Adrenal gland (tissue), 12 donors: ENCODE results near the gene PDE2A. TPM values are rescaled to one million over a fixed set of nuclear protein-coding genes. Genes with fewer than 3 reads are reported as not detected.

Source experiments
- DNase-seq, 7 donors: peaks; one replicate each; pipeline ENCODE4 v3.0.0-alpha.2; 2019 to 2020
- H3K27ac ChIP-seq, 5 donors: fragments of 200-600 bp; sonication (generic) in 4 of 5; 1 replicate in 3 of 5; 2 replicates in 2 of 5; pipeline versions ENCODE4 v1.5.1 to v1.8.0; 2016 to 2020; ENCODE audit warnings: mild to moderate bottlenecking in 1 of 5
- H3K27me3 ChIP-seq: fragments of 200-600 bp; 2 replicates; pipeline ENCODE4 v1.8.0; 2021
- H3K36me3 ChIP-seq, 2 donors: fragments of 200-600 bp; replicated peaks in 1 of 2; 1 replicate in 1 of 2; 2 replicates in 1 of 2; pipeline versions ENCODE4 v1.5.1 to v1.8.0; 2018 to 2022
- H3K4me1 ChIP-seq, 2 donors: fragments of 200-600 bp; replicated peaks in 1 of 2; 1 replicate in 1 of 2; 2 replicates in 1 of 2; pipeline versions ENCODE4 v1.5.1 to v1.8.0; 2018 to 2021
- H3K4me3 ChIP-seq, 4 donors: fragments of 200-600 bp; sonication (generic) in 3 of 4; one replicate each; pipeline ENCODE4 v1.5.1; 2016 to 2018
- H3K9me3 ChIP-seq, 3 donors: fragments of 200-600 bp; sonication (generic) in 1 of 3; replicated peaks in 1 of 3; 1 replicate in 2 of 3; 2 replicates in 1 of 3; pipeline versions ENCODE4 v1.5.1 to v1.8.0; 2016 to 2021
- POLR2A ChIP-seq, 2 donors: fragments of 450-650 bp; IDR thresholded peaks; one replicate each; pipeline ENCODE4 v1.6.1; 2017; ENCODE audit warnings: antibody characterized with exemption in 2 of 2, mild to moderate bottlenecking in 2 of 2, moderate library complexity in 1 of 2
- WGBS, 4 donors: extraction: QIAGEN DNeasy Blood & Tissue Kit in 2 of 4; methylation state at CpG; one replicate each; pipeline versions ENCODE4 v1.1.5 to v1.1.7; 2013 to 2017; 5-methylcytosine and 5-hydroxymethylcytosine counted together
- intact Hi-C, 2 donors: fragments of 100-400 bp; cut with DNase I; formaldehyde crosslinking; loops; one replicate each; pipeline versions ENCODE4 v1.14.1 to v1.15.0; 2022 to 2023
- polyA plus RNA-seq, 3 donors: library from polyadenylated mRNA; stranded (reverse); fragments of 200-250 nt in 2 of 3; fragments of 350-450 nt in 1 of 3; fragmentation: Illumina TruSeq in 1 of 3; extraction: RNeasy Lipid Tissue Mini Kit (QIAGEN cat#74804) in 1 of 3; gene quantifications; one replicate each; pipeline ENCODE4 v1.2.3, GENCODE V29; 2013 to 2014
- total RNA-seq, 9 donors: library from RNA; depleted of rRNA in 4 of 9; stranded (reverse); fragments of >200 nt in 4 of 9; fragments of 120-200 nt in 1 of 9; fragmentation: NEBNext Ultra II Directional in 1 of 9; extraction: Animal tissue kit (Norgen Biotek cat#: 25700) in 1 of 9; gene quantifications; one replicate each; pipeline versions ENCODE4 v1.1.0 to v1.2.4, GENCODE V29; 2013 to 2023
- TF ChIP-seq, protein P1 (sequence below), 6 experiments: fragments of 450-650 bp in 4 of 6; fragments of 200-600 bp in 2 of 6; sonication (generic) in 1 of 6; IDR thresholded peaks; 1 replicate in 5 of 6; 2 replicates in 1 of 6; pipeline versions ENCODE4 v1.5.1 to v1.8.0; 2016 to 2021; ENCODE audit warnings: antibody characterized with exemption in 6 of 6, mild to moderate bottlenecking in 2 of 6, moderate library complexity in 1 of 6
- donor health status: healthy with polysubstance abuse.
- donor health status: Bipolar disorder and iron deficiency.
- donor health status: DM: yes; HTN: yes; CAD: no.
- donor health status: DM: no; HTN: no; CAD: no.
- donor health status: DM: no; HTN: no; CAD: no.
- donor health status: DM: yes; HTN: yes; CAD: no.

Gene PDE2A
- total and polyA plus RNA-seq, 12 donors, result 11.5 to 226 (median 67.6) TPM

GRCh38 chr11:72684236-72684912, 10.2 kb upstream of the PDE2A start:
- peak; percentile 52 to 86 (median 73) for DNase-seq
- 50 to 65% (median 57%) methylated on average over 1 to 9 of the region's 9 CpGs for WGBS, 4 donors
- H3K36me3 ChIP-seq, result peaks cover 0 to 58% of the 10 kb centered on the region in 2 donors
- H3K9me3 ChIP-seq, result no peaks in the 10 kb centered on the region
- peaks cover 4 to 13% of the 10 kb centered on the region in 2 donors for H3K4me1 ChIP-seq
- intact Hi-C loops, result no loop called here
- no peak for TF ChIP-seq POLR2A (IDR thresholded peaks at IDR 0.05)
- TF ChIP-seq, protein P1, sequence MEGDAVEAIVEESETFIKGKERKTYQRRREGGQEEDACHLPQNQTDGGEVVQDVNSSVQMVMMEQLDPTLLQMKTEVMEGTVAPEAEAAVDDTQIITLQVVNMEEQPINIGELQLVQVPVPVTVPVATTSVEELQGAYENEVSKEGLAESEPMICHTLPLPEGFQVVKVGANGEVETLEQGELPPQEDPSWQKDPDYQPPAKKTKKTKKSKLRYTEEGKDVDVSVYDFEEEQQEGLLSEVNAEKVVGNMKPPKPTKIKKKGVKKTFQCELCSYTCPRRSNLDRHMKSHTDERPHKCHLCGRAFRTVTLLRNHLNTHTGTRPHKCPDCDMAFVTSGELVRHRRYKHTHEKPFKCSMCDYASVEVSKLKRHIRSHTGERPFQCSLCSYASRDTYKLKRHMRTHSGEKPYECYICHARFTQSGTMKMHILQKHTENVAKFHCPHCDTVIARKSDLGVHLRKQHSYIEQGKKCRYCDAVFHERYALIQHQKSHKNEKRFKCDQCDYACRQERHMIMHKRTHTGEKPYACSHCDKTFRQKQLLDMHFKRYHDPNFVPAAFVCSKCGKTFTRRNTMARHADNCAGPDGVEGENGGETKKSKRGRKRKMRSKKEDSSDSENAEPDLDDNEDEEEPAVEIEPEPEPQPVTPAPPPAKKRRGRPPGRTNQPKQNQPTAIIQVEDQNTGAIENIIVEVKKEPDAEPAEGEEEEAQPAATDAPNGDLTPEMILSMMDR (IDR thresholded peaks at IDR 0.05), result peak; percentile 36 to 66 (median 46)
- no peak overlapping the region for H3K4me3 ChIP-seq
- H3K27ac ChIP-seq, result peak overlapping the region in 2 of 5 donors; percentile 3 to 79
- no peaks in the 10 kb centered on the region for H3K27me3 ChIP-seq

DNA sequence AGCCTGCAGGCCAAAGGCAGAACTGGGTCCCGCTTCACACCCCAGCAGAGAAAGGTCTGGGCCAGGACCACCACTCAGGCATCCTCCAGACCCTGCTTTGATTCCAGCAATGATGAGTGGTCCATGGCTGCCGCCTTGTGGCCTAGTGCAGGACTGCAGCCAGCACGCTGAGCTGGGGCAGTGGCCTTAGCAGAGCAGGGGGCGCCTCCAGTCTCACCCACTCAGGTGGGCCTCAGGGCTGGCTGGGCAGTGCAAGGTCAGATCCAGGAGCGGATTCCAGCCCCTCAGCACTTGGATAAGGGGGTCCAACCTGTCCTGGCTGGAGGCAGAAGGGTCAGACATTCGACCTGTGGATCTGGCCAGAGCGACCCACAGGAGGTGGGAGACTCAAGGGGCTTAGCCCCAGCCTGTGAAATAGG, 9.6 kb upstream of the PDE2A start:
- intact Hi-C loops, result no loop called here
- peaks cover 0 to 52% of the 10 kb centered on the region in 2 donors for H3K36me3 ChIP-seq
- DNase-seq, result peak; percentile 43 to 87 (median 68)
- H3K4me1 ChIP-seq, result peaks cover 4 to 13% of the 10 kb centered on the region in 2 donors
- TF ChIP-seq, protein P1 (IDR thresholded peaks at IDR 0.05), result peak; percentile 84 to 94 (median 92)
- no peak for TF ChIP-seq POLR2A (IDR thresholded peaks at IDR 0.05)
- peak overlapping the region in 2 of 5 donors; percentile 3 to 35 for H3K27ac ChIP-seq
- WGBS, 4 donors, result 51 to 67% (median 57%) methylated on average over 3 to 7 of the region's 7 CpGs
- no peaks in the 10 kb centered on the region for H3K9me3 ChIP-seq
- no peaks in the 10 kb centered on the region for H3K27me3 ChIP-seq
- H3K4me3 ChIP-seq, result no peak overlapping the region

DNA sequence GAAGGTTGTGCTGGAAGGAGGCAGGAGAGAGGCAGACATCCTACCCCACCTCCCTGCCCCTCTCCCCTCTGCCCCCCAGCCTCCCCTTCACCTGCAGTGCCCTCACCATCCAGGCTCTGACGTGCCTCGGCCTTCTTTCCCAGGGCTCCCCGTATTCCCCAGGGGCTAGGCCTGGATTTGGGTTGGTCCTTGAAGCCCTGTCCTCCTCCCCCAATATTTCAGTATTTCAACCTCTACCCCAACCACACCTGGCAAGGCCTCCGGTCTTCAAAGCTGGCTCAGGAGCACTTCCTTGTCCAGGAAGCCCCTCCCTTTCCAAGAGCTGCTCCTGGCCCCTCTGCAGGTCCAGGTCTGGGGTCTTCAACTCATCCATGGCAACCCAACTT, 8.6 kb upstream of the PDE2A start:
- Histone ChIP-seq H3K27ac (no peak overlapping the region), H3K27me3 (no peaks in the 10 kb centered on the region), H3K4me1 (peaks cover 4 to 13% of the 10 kb centered on the region in 2 donors), H3K36me3 (peaks cover 0 to 42% of the 10 kb centered on the region in 2 donors), H3K4me3 (no peak overlapping the region), H3K9me3 (no peaks in the 10 kb centered on the region)
- DNase-seq, result peak in 1 of 7 donors; percentile 29
- WGBS, 4 donors, result 61 to 79% (median 72%) methylated on average over 4 of the region's 4 CpGs
- TF ChIP-seq, protein P1 (IDR thresholded peaks at IDR 0.05), result no peak
- no peak for TF ChIP-seq POLR2A (IDR thresholded peaks at IDR 0.05)
- intact Hi-C loops, result no loop called here

GRCh38 chr11:72682238-72682857, 8.1 kb upstream of the PDE2A start:
- no peak overlapping the region for H3K4me3 ChIP-seq
- H3K4me1 ChIP-seq, result peaks cover 4 to 13% of the 10 kb centered on the region in 2 donors
- H3K36me3 ChIP-seq, result peaks cover 0 to 37% of the 10 kb centered on the region in 2 donors
- 76 to 83% (median 79%) methylated on average over 5 of the region's 5 CpGs for WGBS, 4 donors
- H3K27ac ChIP-seq, result peak overlapping the region in 1 of 5 donors; percentile 2
- no peaks in the 10 kb centered on the region for H3K9me3 ChIP-seq
- DNase-seq, result no peak
- TF ChIP-seq, protein P1 (IDR thresholded peaks at IDR 0.05), result no peak
- TF ChIP-seq POLR2A (IDR thresholded peaks at IDR 0.05), result no peak
- intact Hi-C loops, result no loop called here
- no peaks in the 10 kb centered on the region for H3K27me3 ChIP-seq
